Natural killer cell (primary cell): Measurements from ENCODE around the gene ALLC. TPM values are rescaled to one million over a fixed set of nuclear protein-coding genes. Genes with fewer than 3 reads are reported as not detected.
"Not testable (repeated sequence)": the region's sequence is repeated elsewhere in the genome, so short reads cannot be mapped to it uniquely, and the experiment has no call there.

ENCODE experiments used
- ATAC-seq, 3 donors: fragments of 150-1000 bp in 2 of 3; fragments of 200-7000 bp in 1 of 3; cut with Tn5 transposase; 1 replicate in 1 of 3; 2 replicates in 2 of 3; pipeline ENCODE4 v1.10.0; 2021; ENCODE audit warnings: mild to moderate bottlenecking in 2 of 3, moderate library complexity in 2 of 3
- DNase-seq, 2 donors: peaks; one replicate each; pipeline versions ENCODE4 v3.0.0 to v3.0.0-alpha.2; 2013 to 2021; ENCODE audit warnings: mixed read lengths in 1 of 2
- H3K27ac ChIP-seq: one replicate; pipeline ENCODE4 v1.5.1; 2013; ENCODE audit warnings: mild to moderate bottlenecking, low read length
- H3K27me3 ChIP-seq: one replicate; pipeline ENCODE4 v1.6.1; 2013; ENCODE audit warnings: low read length; ENCODE audit not compliant: control insufficient read depth, insufficient read depth
- H3K36me3 ChIP-seq: one replicate; pipeline ENCODE4 v1.6.1; 2013; ENCODE audit warnings: low read length; ENCODE audit not compliant: control insufficient read depth, insufficient read depth
- H3K4me1 ChIP-seq: one replicate; pipeline ENCODE4 v1.6.1; 2013; ENCODE audit warnings: low read length; ENCODE audit not compliant: control insufficient read depth, insufficient read depth
- H3K4me3 ChIP-seq: one replicate; pipeline ENCODE4 v1.5.1; 2013; ENCODE audit warnings: low read length
- H3K9me3 ChIP-seq: one replicate; pipeline ENCODE4 v1.6.1; 2013; ENCODE audit warnings: low read length; ENCODE audit not compliant: control insufficient read depth, insufficient read depth
- H3K27ac Mint-ChIP-seq, 2 donors: one replicate each; pipeline ENCODE4 v1.8.0; 2022; ENCODE audit warnings: mild to moderate bottlenecking in 2 of 2, mixed read lengths in 2 of 2, moderate library complexity in 1 of 2
- H3K27me3 Mint-ChIP-seq, 2 donors: one replicate each; pipeline ENCODE4 v1.8.0; 2022; ENCODE audit warnings: low read depth in 2 of 2, mixed read lengths in 2 of 2
- H3K36me3 Mint-ChIP-seq: one replicate; pipeline ENCODE4 v1.8.0; 2022; ENCODE audit warnings: mixed read lengths
- H3K4me1 Mint-ChIP-seq, 2 donors: one replicate each; pipeline ENCODE4 v1.8.0; 2022; ENCODE audit warnings: mixed read lengths in 2 of 2
- H3K4me3 Mint-ChIP-seq: one replicate; pipeline ENCODE4 v1.8.0; 2022; ENCODE audit warnings: mild to moderate bottlenecking, moderate library complexity, mixed read lengths
- H3K9me3 Mint-ChIP-seq, 2 donors: one replicate each; pipeline ENCODE4 v1.8.0; 2022; ENCODE audit warnings: mixed read lengths in 2 of 2
- CTCF ChIP-seq: fragments of 200-600 bp; IDR thresholded peaks from one replicate; pipeline ENCODE4 v1.8.0; 2022; ENCODE audit warnings: antibody characterized with exemption
- WGBS: methylation state at CpG from one replicate; pipeline ENCODE4 v1.1.7; 2013; ENCODE audit warnings: missing lambda C conversion rate; ENCODE audit not compliant: insufficient coverage; 5-methylcytosine and 5-hydroxymethylcytosine counted together
- intact Hi-C: fragments of 100-400 bp; cut with micrococcal nuclease; formaldehyde crosslinking; loops from one replicate; pipeline ENCODE4 v1.14.2; 2022
- total RNA-seq, 4 donors: library from RNA; stranded (reverse); fragments of 120-200 nt in 1 of 4; gene quantifications; one replicate each; pipeline versions ENCODE4 v1.2.3 to v1.2.4, GENCODE V29; 2013 to 2022

The ALLC gene
- total RNA-seq, 3 donors from 2014 or later (not counting 1 experiment from before 2014, with no cell fraction given) = not detected

DNA sequence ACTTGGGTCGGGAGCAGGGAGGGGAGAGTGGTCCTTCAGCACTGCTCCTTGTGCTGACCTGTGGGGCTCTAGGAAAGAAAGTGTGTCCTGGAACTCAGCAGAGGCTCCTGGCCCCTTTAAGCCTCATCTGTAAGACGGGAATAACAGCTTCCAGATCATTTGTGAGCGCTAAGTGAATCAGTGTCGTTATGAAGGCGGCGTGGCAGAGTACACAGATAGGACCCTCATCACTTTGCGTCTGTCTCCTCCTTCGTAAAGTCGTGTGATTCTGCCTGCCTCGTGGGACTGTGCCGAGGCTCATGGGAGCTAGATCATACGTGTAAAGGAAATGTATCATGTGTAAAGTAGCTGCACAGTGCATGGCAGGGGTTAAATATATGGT lies 44.5 kb upstream of the ALLC start:
- Mint-ChIP-seq H3K4me3 (no peak overlapping the region), H3K36me3 (no peaks in the 10 kb centered on the region), H3K27ac (no peak overlapping the region), H3K9me3 (no peaks in the 10 kb centered on the region), H3K4me1 (no peaks in the 10 kb centered on the region), H3K27me3 (no peaks in the 10 kb centered on the region)
- H3K4me1 ChIP-seq = no peaks in the 10 kb centered on the region
- 93% methylated on average over 11 of the region's 12 CpGs for WGBS
- DNase-seq (no peak), ATAC-seq (no peak)
- intact Hi-C loops = no loop called here
- H3K27me3 ChIP-seq = no peaks in the 10 kb centered on the region
- no peaks in the 10 kb centered on the region for H3K36me3 ChIP-seq
- no peak overlapping the region for H3K27ac ChIP-seq
- no peaks in the 10 kb centered on the region for H3K9me3 ChIP-seq
- no peak overlapping the region for H3K4me3 ChIP-seq
- no peak for TF ChIP-seq CTCF

GRCh38 chr2:3614743-3615142 lies 43.3 kb upstream of the ALLC start:
- DNase-seq, H3K27ac Mint-ChIP-seq, H3K9me3 ChIP-seq, H3K4me3 ChIP-seq, H3K27me3 Mint-ChIP-seq, H3K36me3 ChIP-seq, H3K4me1 Mint-ChIP-seq, H3K27ac ChIP-seq, ATAC-seq, H3K36me3 Mint-ChIP-seq, H3K9me3 Mint-ChIP-seq, H3K4me3 Mint-ChIP-seq, H3K4me1 ChIP-seq, H3K27me3 ChIP-seq, intact Hi-C loops: not testable (repeated sequence)
- WGBS = no CpG with 5 or more reads among the region's 2 CpGs

DNA sequence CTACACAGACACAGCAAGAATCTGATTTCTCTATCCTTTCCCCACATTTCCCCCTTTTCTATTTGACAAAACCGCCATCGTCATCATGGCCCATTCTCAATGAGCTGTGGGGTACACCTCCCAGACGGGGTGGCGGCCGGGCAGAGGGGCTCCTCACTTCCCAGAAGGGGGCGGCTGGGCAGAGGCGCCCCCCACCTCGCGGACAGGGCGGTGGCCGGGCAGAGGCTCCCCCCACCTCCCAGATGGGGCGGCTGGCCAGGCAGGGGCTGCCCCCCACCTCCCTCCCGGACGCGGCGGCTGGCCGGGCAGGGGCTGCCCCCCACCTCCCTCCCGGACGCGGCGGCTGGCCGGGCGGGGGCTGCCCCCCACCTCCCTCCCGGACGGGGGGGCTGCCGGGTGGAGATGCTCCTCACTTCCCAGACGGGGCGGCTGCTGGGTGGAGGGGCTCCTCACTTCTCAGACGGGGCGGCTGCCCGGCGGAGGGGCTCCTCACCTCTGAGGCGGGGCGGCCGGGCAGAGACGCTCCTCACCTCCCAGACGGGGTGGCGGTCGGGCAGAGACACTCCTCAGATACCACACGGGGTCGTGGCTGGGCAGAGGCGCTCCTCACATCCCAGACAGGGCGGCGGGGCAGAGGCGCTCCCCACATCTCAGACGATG lies 42.3 kb upstream of the ALLC start:
- H3K9me3 Mint-ChIP-seq, H3K9me3 ChIP-seq, H3K27me3 ChIP-seq, H3K27ac Mint-ChIP-seq, H3K4me1 Mint-ChIP-seq, H3K4me3 Mint-ChIP-seq, intact Hi-C loops, H3K36me3 ChIP-seq, H3K4me1 ChIP-seq, H3K36me3 Mint-ChIP-seq, H3K27ac ChIP-seq, DNase-seq, ATAC-seq, H3K4me3 ChIP-seq, H3K27me3 Mint-ChIP-seq: not testable (repeated sequence)
- WGBS = 95% methylated on average over 41 of the region's 46 CpGs

GRCh38 chr2:3616435-3617197 lies 41.4 kb upstream of the ALLC start:
- H3K27me3 Mint-ChIP-seq, ATAC-seq, H3K4me1 ChIP-seq, H3K27ac ChIP-seq, H3K36me3 Mint-ChIP-seq, H3K4me1 Mint-ChIP-seq, DNase-seq, H3K36me3 ChIP-seq, H3K4me3 ChIP-seq, H3K27me3 ChIP-seq, H3K9me3 Mint-ChIP-seq, H3K9me3 ChIP-seq, H3K4me3 Mint-ChIP-seq, intact Hi-C loops, H3K27ac Mint-ChIP-seq: not testable (repeated sequence)
- WGBS = 93% methylated on average over 25 of the region's 25 CpGs
